ENCODE measurements around the gene MIDN.

MIDN gene

DNA sequence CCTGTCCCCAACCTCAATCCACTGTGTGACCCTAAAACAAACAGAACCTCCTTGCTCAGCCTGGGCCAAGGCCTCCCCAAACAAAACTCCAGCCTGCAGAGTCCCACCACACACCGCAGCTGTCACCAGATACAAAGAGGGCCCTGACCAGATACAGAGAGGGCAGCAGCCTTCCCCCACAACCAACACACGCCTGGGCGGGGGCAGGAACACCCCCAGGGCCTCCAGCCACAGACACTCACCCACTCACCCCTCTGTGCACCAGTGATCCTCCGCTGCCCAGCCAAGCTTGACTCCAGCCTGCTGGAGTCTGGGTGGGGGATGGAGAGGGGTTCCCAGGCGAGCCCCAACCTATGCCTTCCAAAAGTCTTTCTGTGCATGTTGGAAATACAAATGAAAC is 14.8 kb downstream of the MIDN start:
- DNase-seq (ENCODE audit: extremely low read depth, low read depth), result no peak

DNA sequence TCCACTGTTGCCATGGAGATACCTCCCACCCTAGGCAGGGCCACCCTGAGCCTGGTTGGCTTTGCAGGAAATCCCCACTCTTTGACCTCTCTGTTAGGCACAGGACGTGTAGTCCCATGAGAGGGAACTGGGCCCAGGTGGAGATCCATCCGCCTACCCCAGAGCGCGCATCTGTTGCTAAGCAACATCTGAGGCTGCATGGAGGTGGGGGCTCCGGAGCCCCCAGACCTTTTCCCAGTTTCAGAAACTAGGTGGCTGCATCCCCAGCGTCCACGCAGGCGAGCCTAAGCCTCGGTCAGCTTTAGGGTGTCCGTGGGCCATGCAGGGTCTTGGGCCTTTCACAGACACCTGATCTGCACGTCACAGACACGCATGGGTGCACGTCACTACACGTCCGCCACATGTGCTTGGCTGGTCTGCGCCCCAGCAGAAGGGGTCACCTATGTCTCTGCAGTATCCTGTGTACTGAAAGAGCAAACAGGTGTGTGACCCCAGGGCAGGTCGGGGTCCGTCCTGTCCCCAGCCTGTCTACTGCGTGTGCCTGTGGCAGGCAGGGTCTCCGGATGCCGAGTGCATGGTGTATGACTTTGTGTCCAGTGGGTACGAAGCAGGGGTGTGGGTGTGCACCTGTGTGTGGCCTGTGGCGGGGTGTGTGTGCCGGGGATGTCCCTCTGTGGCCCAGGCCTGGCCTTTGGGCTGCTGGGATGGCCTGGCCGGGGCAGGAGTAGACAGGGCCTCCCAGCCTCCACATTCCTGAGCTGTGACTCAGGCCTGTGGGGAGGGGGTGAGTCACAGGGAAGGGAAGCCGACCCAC is 16.6 kb downstream of the MIDN start:
- TF ChIP-seq, protein P1, sequence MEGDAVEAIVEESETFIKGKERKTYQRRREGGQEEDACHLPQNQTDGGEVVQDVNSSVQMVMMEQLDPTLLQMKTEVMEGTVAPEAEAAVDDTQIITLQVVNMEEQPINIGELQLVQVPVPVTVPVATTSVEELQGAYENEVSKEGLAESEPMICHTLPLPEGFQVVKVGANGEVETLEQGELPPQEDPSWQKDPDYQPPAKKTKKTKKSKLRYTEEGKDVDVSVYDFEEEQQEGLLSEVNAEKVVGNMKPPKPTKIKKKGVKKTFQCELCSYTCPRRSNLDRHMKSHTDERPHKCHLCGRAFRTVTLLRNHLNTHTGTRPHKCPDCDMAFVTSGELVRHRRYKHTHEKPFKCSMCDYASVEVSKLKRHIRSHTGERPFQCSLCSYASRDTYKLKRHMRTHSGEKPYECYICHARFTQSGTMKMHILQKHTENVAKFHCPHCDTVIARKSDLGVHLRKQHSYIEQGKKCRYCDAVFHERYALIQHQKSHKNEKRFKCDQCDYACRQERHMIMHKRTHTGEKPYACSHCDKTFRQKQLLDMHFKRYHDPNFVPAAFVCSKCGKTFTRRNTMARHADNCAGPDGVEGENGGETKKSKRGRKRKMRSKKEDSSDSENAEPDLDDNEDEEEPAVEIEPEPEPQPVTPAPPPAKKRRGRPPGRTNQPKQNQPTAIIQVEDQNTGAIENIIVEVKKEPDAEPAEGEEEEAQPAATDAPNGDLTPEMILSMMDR (IDR thresholded peaks at IDR 0.05; ENCODE audit: low read depth, low read length, missing control alignments), result no peak
- DNase-seq (ENCODE audit: extremely low read depth, low read depth), result peak; percentile 51
- H3K4me3 ChIP-seq (replicated peaks; ENCODE audit: low read depth, low read length), result no peak overlapping the region

More for the DNA sequence above, 14.8 kb downstream of the MIDN start:
- H3K4me3 ChIP-seq (replicated peaks; ENCODE audit: low read depth, low read length), result peak overlapping the region; percentile 70; the same call in 1 of the 2 replicates
- TF ChIP-seq, protein P1 (IDR thresholded peaks at IDR 0.05; ENCODE audit: low read depth, low read length, missing control alignments), result no peak

DNA sequence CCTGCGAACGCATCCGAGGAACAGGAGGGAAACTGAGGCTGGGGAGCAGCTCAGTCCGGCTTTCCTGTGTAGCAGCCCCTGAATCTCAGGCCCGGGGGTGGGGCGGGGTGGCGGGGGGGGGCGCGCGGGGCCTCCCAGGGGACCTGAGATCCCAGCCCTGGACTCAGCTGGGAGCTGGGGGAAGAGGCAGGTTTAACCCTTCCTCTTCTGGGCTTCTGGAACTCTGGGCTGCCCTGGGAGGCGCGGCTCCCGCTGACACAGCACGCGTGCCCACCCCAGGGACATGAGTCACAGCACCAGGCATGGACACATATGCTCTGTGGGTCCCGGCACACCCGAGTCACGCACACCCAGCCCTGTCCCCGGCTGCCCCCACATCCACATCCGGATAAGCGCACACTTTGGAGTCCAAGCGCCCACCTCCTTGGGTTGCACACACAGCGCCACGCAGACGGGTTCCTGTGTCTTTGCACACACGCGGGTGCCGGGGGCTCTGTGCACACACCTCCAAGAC is 17.3 kb downstream of the MIDN start:
- TF ChIP-seq, protein P1 (IDR thresholded peaks at IDR 0.05; ENCODE audit: low read depth, low read length, missing control alignments), result no peak
- H3K4me3 ChIP-seq (replicated peaks; ENCODE audit: low read depth, low read length), result peak overlapping the region; percentile 43
- peak; percentile 45 for DNase-seq (ENCODE audit: extremely low read depth, low read depth)

DNA sequence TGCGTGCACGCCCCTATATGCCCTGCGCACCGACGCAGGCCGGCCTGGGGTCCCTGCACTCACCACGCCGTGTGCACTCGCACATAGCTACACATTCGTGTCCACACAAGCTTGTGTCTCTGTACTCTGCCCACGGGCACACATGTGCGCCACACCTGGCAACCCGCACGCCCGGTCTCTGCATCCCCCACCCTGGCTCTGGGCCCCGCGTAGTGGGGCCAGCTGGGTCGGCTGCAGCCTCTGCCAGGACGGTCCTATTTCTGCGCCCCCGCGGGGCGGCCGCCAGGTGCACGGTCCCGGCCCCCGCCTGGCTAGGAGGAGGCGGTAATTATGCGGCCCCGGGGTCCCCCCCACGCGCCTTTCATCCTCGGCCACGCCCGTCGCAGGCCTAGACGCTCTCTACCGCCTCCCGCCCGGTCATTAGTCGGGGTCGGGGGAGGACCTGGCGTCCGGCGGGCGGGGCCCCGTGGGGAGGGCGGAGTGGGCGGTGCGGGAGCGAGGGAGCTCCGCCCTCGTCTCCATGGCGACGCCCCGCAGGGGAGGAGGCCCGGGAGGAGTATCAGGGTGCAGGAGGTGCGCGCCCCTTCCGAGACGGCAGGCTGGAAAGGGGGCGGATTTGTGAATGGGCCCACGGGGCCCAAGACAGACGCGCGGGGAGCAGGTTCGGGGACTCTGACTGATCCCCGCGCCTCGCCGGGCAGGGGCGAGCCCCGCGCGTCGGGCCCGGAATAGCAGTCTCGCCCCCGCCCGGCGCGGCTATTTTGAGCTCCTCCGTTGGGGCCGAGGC is 17.9 kb downstream of the MIDN start:
- peak overlapping the region; percentile 43 for H3K4me3 ChIP-seq (replicated peaks; ENCODE audit: low read depth, low read length)
- TF ChIP-seq, protein P1 (IDR thresholded peaks at IDR 0.05; ENCODE audit: low read depth, low read length, missing control alignments), result no peak
- DNase-seq (ENCODE audit: extremely low read depth, low read depth), result peak; percentile 30

DNA sequence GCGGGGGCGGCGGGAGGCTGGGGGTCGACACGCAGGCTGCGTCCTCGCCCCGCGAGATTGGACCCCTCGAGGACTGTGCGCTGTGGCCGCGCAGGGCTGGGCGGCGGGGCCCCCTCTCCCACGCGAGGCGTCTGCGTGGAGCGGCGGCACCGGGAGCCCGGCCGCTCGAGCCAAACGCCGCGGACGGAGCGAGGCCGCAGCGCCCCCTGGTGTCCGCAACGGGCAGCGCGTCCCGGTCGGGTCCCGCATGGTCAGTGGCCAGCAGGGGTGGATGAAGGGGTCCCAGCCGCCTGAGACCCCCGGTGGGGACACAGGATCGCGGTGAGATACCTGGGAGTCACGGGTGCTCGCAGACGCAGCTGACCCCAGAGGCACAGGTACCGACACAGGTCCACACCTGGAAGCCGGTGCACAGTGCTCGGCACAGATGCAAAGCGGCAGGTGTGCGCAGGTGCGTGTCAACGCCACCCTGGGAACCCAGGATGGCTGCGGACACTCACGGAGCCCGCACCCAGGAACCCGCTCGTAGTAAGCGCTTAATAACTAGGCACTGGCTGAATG is 18.6 kb downstream of the MIDN start:
- DNase-seq (ENCODE audit: extremely low read depth, low read depth), result no peak
- TF ChIP-seq, protein P1 (IDR thresholded peaks at IDR 0.05; ENCODE audit: low read depth, low read length, missing control alignments), result peak; percentile 75
- H3K4me3 ChIP-seq (replicated peaks; ENCODE audit: low read depth, low read length), result peak overlapping the region; percentile 43

DNA sequence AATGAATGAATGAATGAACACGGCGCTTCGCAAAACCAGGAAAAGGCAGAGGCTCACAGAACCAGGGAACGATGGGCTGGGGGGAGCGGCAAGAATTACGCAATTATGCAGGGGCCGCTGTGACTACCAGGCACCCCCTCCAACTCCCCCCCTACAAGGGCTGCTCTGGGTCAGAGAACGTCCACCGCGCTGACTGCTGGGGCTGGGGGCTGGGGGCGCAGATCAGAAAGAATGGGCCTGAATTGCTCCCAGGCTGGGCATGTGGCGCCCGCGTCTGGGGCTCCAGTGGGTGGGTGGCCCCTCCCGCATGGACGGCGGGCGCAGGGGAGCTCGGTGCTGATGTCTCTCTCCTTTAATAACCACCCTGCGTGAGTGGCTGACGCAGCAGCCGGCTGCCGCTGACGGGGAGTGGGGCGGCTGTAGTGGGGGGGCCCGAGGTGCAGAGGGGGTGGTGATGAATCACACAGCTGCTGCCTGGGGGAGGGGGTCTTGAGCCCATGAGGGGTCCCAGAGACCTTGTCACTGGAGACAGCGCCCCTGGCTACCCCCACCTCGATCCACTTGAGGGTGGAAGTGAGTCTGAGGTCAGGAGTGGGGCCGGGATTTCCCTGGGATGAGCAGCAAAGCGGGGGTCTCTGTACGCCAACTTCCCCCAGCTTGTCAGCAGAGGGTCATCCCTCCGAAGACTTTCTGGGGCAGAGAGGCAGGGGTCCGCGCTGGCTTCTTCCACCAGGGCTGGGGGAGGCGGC is 19.3 kb downstream of the MIDN start:
- H3K4me3 ChIP-seq (replicated peaks; ENCODE audit: low read depth, low read length), result peak overlapping the region; percentile 43
- TF ChIP-seq, protein P1 (IDR thresholded peaks at IDR 0.05; ENCODE audit: low read depth, low read length, missing control alignments), result no peak

More for the DNA sequence above, 19.3 kb downstream of the MIDN start:
- DNase-seq (ENCODE audit: extremely low read depth, low read depth), result no peak
